GM18951 (cell line): ENCODE data around the gene ZNF385A.

ENCODE experiments used
- POLR2A ChIP-seq: IDR thresholded peaks from 4 replicates; pipeline ENCODE4 v1.6.1; 2011; ENCODE audit warnings: mild to moderate bottlenecking; ENCODE audit not compliant: insufficient read length, insufficient read depth; ENCODE audit errors: extremely low read depth
- in situ Hi-C: fragments of 300-500 bp; cut with MboI; formaldehyde crosslinking; loops from one replicate; pipeline ENCODE4 v1.12.0; 2022; ENCODE audit warnings: low sequenced_read_pairs, mixed read lengths, inconsistent platforms; ENCODE audit not compliant: unreplicated experiment

The ZNF385A gene

DNA sequence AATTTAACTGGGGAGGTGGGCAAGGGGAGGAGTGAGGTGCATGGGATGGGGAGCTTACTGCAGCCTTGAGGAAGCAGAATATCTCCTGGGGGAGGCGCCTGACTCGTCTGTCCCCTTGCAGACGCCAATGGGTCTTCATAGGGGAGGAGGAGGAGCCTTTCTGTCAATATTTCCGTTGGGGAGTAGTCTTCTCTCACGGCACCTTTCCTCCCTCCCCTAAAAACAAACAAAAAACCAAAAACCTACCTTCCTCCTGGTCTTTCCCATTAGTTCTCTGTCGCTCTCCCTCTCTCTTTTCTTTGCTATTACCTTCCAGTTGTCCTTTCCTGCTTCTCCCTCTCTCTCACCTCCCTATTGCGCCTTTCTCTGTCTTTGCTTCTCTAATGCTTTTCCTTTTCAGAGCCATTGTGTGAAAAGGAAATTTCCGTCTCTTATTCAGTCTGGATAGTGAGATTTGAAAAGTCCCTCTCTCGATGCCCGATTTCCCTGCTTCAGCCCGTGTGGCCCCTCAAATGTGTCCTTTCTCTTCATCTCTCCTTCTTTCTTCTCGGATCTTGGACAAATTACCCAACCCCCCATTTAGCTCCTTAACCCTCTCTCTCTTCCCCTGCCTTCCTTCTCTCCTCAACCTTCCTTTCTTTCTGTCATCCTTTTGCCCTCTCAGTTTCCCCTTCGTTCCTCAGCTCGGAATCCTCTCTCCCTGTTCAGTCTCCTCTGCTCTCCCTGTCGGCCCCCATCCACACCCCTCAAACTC, 26.2 kb downstream of the ZNF385A start:
- in situ Hi-C loops = loop anchor here (25.0 kb wide), 1 partner anchor 346 kb away; the partner anchor contains the start of genes HOXC8 and HOXC9
- peak; percentile 40 for TF ChIP-seq POLR2A

DNA sequence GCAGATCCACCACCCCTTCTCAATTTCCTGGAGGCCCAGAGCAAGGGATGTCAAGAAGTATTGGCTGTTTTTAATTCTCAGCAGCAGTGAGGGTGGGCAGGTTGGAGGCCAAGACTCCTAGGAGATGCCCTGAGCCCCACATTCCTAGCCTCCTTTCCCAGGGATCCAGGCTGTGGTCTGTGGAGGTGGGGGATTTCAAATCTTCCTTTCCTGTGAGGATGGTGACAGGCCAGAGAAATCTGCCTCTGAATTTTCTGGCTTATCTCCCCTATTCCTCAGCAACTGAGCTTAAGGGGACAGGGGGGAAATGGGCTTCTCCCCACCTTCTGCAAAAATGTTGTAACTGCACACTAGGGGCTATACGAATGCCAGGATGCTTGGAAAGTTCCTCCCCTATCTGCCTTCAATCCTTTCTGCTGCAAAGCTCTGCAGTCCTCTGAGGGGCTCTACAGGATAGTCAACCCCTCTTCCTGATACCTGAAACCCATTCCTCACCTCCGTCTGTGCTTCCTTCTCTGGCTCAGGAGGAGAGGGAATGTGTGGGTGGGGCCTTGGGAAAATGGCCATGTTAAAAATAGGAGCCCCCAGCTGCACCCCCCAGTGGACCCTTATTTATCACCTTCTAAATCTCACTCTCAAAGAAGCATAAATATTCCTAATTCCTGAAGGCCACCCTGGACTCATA, 26.9 kb downstream of the ZNF385A start:
- no peak for TF ChIP-seq POLR2A
- in situ Hi-C loops = loop anchor here (25.0 kb wide), 1 partner anchor 345 kb away; the partner anchor contains the start of genes HOXC8 and HOXC9

DNA sequence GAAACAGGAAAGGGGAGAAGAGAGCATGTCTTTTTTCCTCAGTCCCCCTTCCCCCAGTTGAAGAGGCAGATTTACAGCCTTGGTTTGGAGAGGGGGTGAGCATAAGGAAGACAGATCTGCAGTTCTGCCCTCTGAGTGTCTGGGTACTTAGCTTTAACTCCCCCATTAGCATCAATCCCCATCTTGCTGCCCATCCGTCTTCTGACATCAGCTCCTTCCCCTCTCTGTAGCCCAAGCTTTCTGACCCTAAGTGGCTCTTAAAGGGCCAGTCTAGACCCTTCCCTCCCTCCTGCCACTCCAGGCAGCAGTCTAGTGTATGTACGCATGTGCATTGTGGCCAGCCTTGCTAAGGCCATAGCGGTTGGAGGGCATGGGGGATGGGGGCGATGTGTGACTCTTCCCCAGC, 27.6 kb downstream of the ZNF385A start:
- in situ Hi-C loops = loop anchor here (25.0 kb wide), 1 partner anchor 345 kb away; the partner anchor contains the start of genes HOXC8 and HOXC9
- no peak for TF ChIP-seq POLR2A

DNA sequence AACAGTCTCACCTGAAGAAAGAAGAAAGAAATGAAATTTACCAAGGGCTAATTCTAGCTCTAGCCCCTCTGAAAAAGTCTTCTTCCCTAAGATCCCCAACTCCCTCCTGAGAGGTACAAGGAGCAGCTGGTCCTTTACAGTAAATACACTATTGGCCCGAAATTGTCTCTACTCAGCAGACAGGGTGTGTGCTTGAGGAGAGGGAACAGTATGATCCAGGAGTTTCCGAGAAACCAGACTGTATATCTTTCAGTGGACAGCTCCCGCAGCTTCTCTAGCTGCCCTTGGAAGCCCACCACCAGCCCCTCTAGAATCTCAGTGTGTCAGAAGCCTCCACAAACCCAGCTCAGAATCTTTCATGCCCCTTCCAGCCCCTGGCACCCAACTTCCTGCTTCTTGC, 28.3 kb downstream of the ZNF385A start:
- TF ChIP-seq POLR2A = no peak
- in situ Hi-C loops = loop anchor here (25.0 kb wide), 1 partner anchor 344 kb away; the partner anchor contains the start of genes HOXC8 and HOXC9

DNA sequence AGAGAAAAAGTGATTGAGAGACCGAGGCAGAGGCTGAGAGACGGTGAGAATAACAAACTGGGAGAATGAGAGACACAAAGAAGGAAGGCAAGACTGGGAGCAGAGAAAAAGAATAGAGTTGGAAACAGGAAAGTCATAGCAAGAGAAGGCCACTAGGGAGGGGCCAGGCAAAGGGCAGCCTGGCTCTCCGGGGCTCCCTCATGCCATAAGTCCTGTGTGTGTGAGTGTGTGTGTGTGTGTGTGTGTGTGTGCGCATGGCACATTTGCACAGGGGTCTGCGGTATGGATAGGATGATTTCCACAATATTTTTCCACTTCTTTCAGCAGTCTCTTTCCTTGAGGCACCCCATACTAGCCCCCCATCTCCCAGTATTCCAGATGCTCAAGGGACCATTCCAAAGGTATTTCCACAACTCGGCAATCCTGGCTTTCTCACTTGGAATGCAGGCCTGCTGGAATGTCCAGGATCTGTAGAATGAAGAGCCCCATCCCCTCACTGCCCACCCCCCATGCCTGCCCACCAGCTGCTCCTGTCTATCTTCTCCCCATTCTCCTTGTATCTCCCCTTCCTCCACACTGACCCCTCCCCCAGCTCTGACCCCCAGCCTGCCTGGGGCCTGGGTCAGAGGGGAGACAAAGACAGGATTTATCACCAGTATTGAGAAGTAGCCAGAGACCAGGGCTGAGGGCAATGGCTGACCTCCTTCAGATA, 29.3 kb downstream of the ZNF385A start:
- no peak for TF ChIP-seq POLR2A
- in situ Hi-C loops = loop anchor here (25.0 kb wide), 1 partner anchor 343 kb away; the partner anchor contains the start of genes HOXC8 and HOXC9

DNA sequence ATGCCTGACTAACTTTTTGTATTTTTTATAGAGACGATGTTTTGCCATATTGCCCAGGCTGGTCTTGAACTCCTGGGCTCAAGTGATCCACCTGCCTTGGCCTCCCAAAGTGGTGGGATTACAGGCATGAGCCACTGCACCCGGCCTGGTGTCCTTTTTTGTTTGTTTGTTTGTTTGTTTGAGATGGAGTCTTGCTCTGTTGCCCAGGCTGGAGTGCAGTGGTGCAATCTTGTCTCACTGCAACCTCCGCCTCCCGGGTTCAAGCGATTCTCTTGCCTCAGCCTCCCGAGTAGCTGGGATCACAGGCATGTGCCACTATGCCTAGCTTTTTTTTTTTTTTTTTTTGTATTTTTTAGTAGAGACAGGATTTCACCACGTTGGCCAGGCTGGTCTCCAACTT, 30.3 kb downstream of the ZNF385A start:
- in situ Hi-C loops = loop anchor here (25.0 kb wide), 1 partner anchor 342 kb away; the partner anchor contains the start of genes HOXC8 and HOXC9

DNA sequence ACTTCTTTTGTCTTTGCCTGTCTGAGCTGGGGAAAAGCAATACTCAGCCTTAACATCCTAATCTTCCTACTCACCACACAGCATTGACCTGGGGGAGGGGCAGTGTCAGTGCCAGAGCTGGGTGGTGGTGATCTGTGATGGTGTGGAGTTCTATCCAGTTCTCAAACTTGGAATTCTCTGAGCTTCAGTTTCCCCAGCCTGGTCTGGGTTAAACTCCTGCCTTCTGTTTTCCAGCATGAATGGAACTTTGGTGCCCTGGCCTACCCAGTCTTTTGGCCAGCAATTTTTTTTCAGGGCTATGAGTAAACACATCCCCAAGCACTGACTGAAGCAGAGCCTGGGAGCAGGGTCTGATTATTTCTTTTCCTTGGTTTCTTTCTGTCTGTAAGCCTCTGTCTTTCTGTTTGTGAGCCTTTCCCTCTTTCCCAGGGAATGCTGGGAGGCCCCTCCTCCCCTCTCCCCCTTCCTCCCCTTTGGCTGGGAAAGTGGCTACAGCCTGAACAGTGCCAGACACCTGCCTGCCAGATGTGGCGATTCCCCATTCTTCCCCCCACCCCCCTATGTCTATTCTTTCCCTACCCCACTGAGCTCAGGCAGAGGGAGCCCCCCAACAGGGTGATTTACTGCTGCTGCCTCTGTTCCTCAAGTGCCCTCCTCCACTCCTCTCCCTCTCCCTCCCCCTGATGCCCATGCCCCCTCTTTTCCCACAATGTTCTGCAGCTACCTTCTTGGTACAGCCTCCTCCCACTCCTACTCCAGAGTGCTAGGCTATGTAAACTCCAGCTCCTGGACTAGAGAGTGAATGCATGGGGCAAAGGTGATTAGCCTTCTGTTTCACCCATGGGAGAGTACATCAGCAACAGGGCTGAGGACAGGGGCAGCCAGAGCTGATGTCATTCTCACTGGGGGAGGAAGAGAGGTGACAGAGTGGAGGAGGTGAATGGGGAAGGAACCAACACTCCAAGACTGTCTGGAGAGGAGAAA, 31.4 kb downstream of the ZNF385A start:
- TF ChIP-seq POLR2A = no peak
- in situ Hi-C loops = loop anchor here (25.0 kb wide), 1 partner anchor 341 kb away; the partner anchor contains the start of genes HOXC8 and HOXC9

GRCh38 chr12:54352022-54352531, 32.5 kb downstream of the ZNF385A start:
- in situ Hi-C loops = loop anchor here (25.0 kb wide), 1 partner anchor 340 kb away; the partner anchor contains the start of genes HOXC8 and HOXC9

GRCh38 chr12:54351341-54351740, 33.2 kb downstream of the ZNF385A start:
- no peak for TF ChIP-seq POLR2A
- in situ Hi-C loops = loop anchor here (25.0 kb wide), 1 partner anchor 339 kb away; the partner anchor contains the start of genes HOXC8 and HOXC9

More at GRCh38 chr12:54352022-54352531, 32.5 kb downstream of the ZNF385A start:
- TF ChIP-seq POLR2A = no peak

- in situ Hi-C loops = loop anchor here (25.0 kb wide), 1 partner anchor 338 kb away; the partner anchor contains the start of genes HOXC8 and HOXC9
- no peak for TF ChIP-seq POLR2A
These were observed 33.8 kb downstream of the ZNF385A start for GRCh38 chr12:54350743-54351142.

DNA sequence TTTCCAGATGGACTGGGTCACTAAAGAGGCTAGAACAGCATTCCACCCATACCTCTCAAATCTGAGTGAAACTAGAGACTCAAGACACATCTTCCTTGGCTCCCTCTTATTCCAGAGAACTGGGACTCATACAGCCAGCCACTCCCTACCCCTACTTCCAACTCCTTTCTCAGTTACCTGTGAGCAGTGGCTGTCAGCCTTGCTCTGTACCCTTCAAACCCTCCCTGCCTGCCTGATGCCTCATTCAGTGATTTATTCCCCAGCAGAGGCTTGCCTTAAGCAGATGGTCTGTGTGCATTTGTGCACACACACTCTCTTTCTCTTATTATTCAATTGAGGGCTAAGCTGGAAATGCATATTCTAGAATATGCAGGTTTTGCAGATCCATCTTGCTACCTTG, 34.9 kb downstream of the ZNF385A start:
- in situ Hi-C loops = loop anchor here (25.0 kb wide), 1 partner anchor 337 kb away; the partner anchor contains the start of genes HOXC8 and HOXC9
- no peak for TF ChIP-seq POLR2A
